ENCODE data around the gene HCN2. TPM values are rescaled to one million over a fixed set of nuclear protein-coding genes. Genes with fewer than 3 reads are reported as not detected.

Gene HCN2
- total RNA-seq, 4 donors from 2014 or later = 0.14 to 1.00 (median 0.64) TPM; not detected in 1

GRCh38 chr19:596263-596655 is 6.6 kb downstream of the HCN2 start:
- no peaks in the 10 kb centered on the region for H3K9me3 ChIP-seq
- 75% methylated on average over 16 of the region's 16 CpGs; no CpG with 5 or more reads in 1 of the 2 donors for WGBS, 2 donors (ENCODE audit: low coverage in 1 of 2)
- TF ChIP-seq POLR2A (IDR thresholded peaks at IDR 0.05) (no peak), CTCF (IDR thresholded peaks at IDR 0.05) (no peak), POLR2AphosphoS5 (IDR thresholded peaks at IDR 0.05) (no peak), EP300 (IDR thresholded peaks at IDR 0.05; ENCODE audit: low read depth) (no peak)
- in situ Hi-C loops (cut with MboI; ENCODE audit: low pct_ligation_motif_present in 1 of 4, low pct_unique_long_range_greater_than_20kb in 1 of 4, low sequenced_read_pairs in 3 of 4) (no loop called here), intact Hi-C loops (cut with DNase I; ENCODE audit: low total_unique reads) (no loop called here)
- DNase-seq = no peak
- H3K27ac ChIP-seq = no peak overlapping the region
- H3K4me1 ChIP-seq = no peaks in the 10 kb centered on the region
- peaks cover 67% of the 10 kb centered on the region for H3K27me3 ChIP-seq
- H3K4me3 ChIP-seq = no peak overlapping the region
- no peaks in the 10 kb centered on the region for H3K36me3 ChIP-seq

- in situ Hi-C loops (cut with MboI; ENCODE audit: low pct_ligation_motif_present in 1 of 4, low pct_unique_long_range_greater_than_20kb in 1 of 4, low sequenced_read_pairs in 3 of 4) = no loop called here
- Histone ChIP-seq H3K4me3 (no peak overlapping the region), H3K9me3 (no peaks in the 10 kb centered on the region), H3K4me1 (no peaks in the 10 kb centered on the region), H3K27ac (no peak overlapping the region), H3K27me3 (peaks cover 53% of the 10 kb centered on the region), H3K36me3 (no peaks in the 10 kb centered on the region)
- 29 to 60% methylated on average over 5 to 15 of the region's 18 CpGs for WGBS, 2 donors (ENCODE audit: low coverage in 1 of 2)
- intact Hi-C loops (cut with DNase I; ENCODE audit: low total_unique reads) = no loop called here
- no peak for TF ChIP-seq POLR2AphosphoS5 (IDR thresholded peaks at IDR 0.05)
- no peak for TF ChIP-seq POLR2A (IDR thresholded peaks at IDR 0.05)
- no peak for TF ChIP-seq EP300 (IDR thresholded peaks at IDR 0.05; ENCODE audit: low read depth)
- no peak for TF ChIP-seq CTCF (IDR thresholded peaks at IDR 0.05)
- no peak for DNase-seq
Measured at GRCh38 chr19:597406-598315, 8.0 kb downstream of the HCN2 start.

- Histone ChIP-seq H3K27ac (no peak overlapping the region), H3K9me3 (no peaks in the 10 kb centered on the region), H3K4me3 (no peak overlapping the region), H3K36me3 (no peaks in the 10 kb centered on the region), H3K4me1 (no peaks in the 10 kb centered on the region), H3K27me3 (peaks cover 17% of the 10 kb centered on the region)
- no peak for DNase-seq
- intact Hi-C loops (cut with DNase I; ENCODE audit: low total_unique reads) (no loop called here), in situ Hi-C loops (cut with MboI; ENCODE audit: low pct_ligation_motif_present in 1 of 4, low pct_unique_long_range_greater_than_20kb in 1 of 4, low sequenced_read_pairs in 3 of 4) (no loop called here)
- no peak for TF ChIP-seq POLR2A (IDR thresholded peaks at IDR 0.05)
- no peak for TF ChIP-seq CTCF (IDR thresholded peaks at IDR 0.05)
- 89 to 90% methylated on average over 15 to 28 of the region's 28 CpGs for WGBS, 2 donors (ENCODE audit: low coverage in 1 of 2)
Measured at GRCh38 chr19:601310-601709, 11.6 kb downstream of the HCN2 start.

GRCh38 chr19:601790-602189 is 12.1 kb downstream of the HCN2 start:
- Histone ChIP-seq H3K27me3 (peaks cover 13% of the 10 kb centered on the region), H3K27ac (no peak overlapping the region), H3K4me3 (no peak overlapping the region), H3K4me1 (no peaks in the 10 kb centered on the region), H3K9me3 (no peaks in the 10 kb centered on the region), H3K36me3 (no peaks in the 10 kb centered on the region)
- 79 to 83% methylated on average over 16 to 25 of the region's 25 CpGs for WGBS, 2 donors (ENCODE audit: low coverage in 1 of 2)
- no peak for DNase-seq
- no peak for TF ChIP-seq CTCF (IDR thresholded peaks at IDR 0.05)
- TF ChIP-seq POLR2AphosphoS5 (IDR thresholded peaks at IDR 0.05) = no peak
- TF ChIP-seq POLR2A (IDR thresholded peaks at IDR 0.05) = no peak
- no peak for TF ChIP-seq EP300 (IDR thresholded peaks at IDR 0.05; ENCODE audit: low read depth)
- intact Hi-C loops (cut with DNase I; ENCODE audit: low total_unique reads) (no loop called here), in situ Hi-C loops (cut with MboI; ENCODE audit: low pct_ligation_motif_present in 1 of 4, low pct_unique_long_range_greater_than_20kb in 1 of 4, low sequenced_read_pairs in 3 of 4) (no loop called here)

All from transverse colon (tissue), 4 donors.